Measurements from ENCODE around the gene RDM1.

Gene RDM1

DNA sequence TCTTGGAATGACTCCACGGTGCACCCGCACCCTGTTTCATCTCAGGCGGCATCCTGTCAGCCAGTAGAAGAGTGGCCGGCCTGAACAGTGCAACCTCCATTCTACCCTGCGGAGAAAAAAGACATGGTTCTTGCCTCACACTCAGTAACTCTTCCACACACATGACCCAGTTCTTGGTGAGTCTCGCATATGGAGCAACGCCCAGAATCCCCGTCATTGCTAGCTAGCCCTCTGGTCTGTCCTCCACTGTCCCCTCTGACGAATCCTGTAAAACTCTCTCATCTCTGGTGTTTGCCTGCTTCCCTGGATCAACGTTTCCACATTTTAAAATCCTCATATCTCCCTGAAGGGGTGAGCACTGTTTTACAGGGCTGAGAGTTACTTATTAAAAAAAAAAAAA lies 4.2 kb upstream of the RDM1 start:
- no peak for DNase-seq (ENCODE audit: low read depth, low spot score)

DNA sequence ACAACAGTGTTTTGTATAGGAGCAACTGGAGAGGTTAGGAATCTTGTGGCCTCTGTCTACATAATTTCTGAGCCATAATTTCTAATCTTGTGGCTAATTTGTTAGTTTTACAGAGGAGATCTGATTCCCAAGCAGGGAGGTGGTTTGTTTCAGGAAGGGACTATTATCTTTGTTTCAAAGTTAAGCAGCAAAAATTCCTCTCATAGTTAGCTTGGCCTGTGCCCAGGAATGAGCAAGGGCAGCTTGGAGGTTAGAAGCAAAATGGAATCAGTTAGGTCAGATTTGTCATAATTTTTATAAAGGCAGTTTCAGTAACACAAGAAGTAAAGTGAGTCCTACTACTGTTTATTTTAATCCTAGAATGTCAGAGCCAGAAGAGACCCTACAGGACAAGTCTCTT lies 2.0 kb upstream of the RDM1 start:
- no peak for DNase-seq (ENCODE audit: low read depth, low spot score)

DNA sequence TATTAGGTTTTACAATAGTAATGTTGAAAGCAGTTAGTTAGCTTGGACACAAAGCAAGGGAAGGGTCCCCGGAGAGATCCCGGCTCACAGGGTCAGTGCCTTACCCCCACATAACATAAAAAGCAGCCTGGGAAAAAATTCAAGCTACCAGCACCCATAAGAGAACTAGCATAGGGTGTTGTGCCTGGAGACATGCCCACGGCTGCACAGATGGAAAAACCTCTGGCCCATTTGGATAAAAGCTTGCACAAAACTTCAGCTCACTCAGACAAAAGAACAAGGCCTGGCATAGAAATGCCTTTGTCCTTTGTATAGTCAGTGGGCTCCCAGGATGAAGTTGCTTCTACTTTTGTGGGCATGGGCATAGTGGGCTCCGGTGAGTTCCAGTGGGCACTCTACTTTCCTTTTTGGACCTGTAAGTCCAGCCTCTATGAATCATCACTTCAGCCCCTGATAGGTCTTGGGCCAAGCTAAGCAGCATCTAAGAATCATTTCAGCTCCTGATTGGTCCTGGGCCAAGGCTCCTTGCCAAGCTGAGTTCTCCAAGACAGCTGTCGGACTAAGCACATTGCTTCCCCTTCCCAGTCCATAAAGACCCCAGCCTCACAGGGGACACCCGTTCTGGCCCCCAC lies 1.3 kb upstream of the RDM1 start:
- no peak for DNase-seq (ENCODE audit: low read depth, low spot score)

DNA sequence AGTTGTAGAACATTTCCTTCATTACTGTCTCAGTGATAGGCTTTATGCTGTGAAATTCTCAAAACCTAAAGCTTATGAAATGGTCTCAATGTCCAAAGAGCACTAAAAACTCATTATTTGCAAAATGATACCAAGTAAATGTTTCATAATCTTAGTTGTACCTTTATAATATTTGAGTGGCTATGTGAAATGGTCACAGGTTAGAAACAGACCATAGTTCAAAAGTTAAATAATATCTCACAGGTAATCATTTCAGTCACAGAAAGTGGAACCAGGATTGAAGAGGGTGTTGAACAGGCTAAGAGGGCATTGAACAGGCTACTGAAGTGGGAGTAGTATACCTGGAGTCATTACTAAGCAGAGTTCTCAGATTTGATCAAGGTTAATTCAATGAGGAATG lies 2.9 kb downstream of the RDM1 start:
- no peak for DNase-seq (ENCODE audit: low read depth, low spot score)

DNA sequence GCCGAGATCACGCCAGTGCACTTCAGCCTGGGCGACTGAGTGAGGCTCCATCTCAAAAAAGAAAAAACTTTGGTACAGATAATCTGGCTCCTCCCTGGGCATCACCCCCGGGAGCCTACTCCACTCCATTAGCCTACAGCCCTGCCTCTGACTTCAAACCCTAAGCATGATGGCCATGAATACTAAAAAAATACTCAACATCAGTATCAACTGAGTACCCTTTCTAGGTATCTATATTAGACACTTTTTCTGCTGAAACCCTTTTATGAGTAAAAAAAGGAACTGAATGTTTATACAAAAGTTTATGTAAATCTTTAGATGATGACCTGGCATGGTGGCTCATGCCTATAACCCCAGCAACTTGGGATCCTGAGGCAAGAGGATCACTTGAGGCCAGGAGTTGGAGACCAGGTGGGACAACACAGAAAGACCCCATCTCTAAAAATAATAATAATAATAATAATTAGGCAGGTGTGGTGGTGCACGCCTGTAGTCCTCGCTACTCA lies 6.9 kb downstream of the RDM1 start:
- no peak for DNase-seq (ENCODE audit: low read depth, low spot score)

DNA sequence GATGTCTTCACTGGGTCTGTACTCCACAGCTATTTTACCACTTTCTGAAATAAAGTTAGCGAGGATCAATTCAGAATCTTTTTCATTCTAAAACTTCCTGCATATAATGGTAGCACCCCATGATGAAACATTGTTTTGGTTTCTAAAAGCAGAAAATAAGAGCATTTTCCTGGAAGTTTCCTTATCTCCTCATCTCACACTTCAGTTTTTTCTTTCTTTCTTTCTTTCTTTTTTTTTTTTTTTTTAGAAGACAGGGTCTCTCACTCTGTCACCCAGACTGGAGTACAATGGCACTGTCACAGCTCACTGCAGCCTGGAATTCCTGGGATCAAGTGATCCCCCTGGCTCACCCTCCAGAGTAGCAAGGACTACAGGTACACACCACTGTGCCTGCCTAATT lies 10.3 kb downstream of the RDM1 start:
- DNase-seq (ENCODE audit: low read depth, low spot score): no peak

DNA sequence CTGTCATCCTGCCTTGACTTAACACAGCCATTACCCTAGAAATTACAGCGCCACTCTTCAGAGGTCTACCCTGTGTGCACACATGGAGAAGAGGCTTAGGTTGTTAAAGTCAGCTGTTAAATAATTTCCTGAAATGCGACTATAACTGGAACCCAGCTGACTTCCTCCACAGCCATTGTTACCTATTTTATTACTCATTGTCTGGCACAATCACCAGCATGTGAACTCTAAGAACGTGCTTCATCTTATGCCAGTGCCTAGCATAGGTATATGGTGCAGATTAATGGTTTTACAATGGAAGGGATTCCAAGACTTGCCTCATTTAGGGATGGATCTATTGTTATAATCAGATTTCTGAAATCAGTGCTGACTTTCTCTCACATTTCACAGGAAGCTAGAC lies 11.9 kb downstream of the RDM1 start:
- DNase-seq (ENCODE audit: low read depth, low spot score): no peak

DNA sequence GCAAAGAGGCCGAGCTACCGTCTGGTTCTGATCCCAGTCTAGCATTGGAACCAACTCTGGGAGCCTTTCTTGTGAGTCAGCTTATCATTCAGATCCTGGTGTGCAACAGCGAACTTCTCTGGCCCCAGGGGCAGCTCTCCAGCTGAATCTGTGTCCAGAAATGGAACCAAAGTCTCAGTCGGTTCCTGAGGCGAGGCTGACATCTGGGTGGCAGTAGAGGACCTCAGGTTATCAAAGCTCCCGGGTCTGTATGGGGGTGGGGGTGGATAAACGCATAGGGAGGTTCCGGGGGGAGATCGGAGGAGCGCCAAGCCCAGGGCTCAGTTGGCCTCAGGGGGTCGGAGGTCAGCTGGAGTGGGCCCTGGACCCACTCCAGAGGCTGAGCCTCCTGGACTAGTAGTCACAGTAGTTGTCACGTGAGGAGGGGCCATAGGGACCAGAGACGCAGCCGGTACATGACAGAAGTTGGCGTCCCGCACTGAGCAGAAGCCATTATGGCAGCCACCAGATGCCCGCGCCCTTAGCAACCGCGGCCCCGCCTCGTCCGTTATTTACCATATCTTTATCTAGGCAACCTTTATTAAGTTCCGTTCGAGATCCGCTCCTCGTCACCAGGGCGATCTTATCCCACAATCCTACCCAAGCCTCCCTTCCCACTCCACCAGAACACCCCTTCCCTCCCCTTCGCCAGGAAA lies 12.9 kb downstream of the RDM1 start:
- no peak for DNase-seq (ENCODE audit: low read depth, low spot score)

DNA sequence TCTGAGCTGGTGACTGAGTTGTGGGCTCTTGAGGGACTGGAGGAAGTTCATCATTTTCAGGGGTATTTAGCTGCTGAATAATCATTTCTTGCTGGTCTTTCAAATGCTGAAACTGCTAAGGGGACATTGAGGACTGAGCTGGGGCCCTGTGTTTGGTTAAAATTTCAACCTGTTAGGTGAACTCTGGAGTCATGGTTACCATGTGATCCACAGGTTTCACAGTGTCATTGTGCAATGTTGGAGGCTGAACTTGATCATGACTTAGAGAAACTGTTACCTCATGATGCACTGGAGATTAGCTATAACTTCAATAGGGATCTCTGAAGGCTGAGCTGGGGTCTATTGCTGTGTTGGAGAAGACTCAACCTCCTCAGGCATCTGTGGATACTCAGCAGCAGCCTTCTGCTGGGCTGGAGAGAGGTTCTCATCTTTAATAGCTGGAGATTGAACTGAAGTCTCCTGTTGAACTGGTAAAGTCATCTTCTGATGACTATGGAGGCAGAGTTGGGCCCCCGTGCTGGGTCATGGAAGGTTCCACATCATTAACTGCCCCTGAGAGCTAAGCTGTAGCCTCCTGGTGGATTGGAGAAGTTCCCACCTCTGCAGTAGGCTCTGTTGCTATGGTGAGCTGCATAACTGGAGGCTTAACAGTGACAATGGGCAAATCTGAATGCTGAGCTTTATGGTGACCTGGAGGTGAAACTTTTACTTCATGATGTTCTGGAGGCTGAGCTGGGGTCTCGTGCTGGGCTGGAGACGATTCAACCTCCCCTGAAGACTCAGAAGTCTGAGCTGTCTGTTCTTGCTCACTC lies 15.2 kb downstream of the RDM1 start:
- no peak for DNase-seq (ENCODE audit: low read depth, low spot score)

DNA sequence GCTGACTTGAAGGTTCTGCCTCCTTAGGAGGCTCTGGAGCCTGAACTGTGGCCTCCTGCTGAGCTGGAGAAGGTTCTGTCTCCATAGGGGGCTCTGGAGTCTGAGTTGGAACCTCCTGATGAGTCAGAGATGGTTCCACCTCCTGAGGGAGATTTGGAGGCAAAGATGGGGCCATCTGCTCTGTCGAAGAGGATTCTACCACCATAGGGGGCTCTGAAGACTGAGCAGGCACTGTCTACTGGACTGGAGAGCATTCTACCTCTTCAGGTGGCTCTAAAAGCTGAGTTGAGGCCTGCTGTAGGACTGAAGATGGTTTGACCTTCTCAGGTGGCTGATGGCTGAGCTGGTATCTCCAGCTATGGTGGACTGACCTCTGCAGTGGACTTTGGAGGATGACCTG lies 16.2 kb downstream of the RDM1 start:
- no peak for DNase-seq (ENCODE audit: low read depth, low spot score)

DNA sequence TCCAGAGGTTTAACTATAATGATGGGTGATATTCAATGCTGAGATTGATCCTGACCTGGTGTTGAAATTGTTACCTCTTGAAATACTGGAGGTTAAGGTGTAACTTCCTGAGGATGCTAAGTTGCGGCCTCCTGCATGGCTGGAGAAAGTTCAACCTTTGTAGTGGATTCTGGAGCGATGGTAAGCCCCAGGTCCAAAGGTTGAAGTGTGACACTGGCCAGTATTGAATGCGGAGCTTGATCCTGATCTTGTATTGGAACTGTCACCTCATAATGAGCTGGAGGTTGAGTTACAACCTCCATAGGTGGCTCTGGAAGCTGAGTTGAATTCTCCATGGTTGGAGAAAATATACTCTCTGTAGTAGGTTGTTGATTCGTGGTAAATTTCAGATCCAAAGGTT lies 17.0 kb downstream of the RDM1 start:
- no peak for DNase-seq (ENCODE audit: low read depth, low spot score)

DNA sequence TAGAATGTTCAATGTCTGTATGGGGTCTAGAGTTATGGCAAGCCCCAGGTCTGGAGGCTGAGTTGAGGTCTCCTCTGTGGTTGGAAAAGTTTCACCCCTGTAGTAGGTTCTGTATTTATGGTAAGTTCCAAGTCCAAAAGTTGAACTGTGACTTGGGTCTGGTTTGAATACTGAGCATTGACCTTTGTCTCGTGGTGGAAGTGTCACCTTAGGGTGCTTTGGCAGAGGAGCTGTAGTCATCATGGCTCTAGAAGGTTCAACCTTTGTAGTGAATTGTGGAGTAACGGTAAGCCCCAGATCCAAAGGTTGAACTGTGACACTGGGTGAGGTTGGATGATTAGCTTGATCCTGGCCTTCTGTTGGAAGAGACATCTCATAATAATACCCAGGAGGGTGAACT lies 17.6 kb downstream of the RDM1 start:
- DNase-seq (ENCODE audit: low read depth, low spot score): no peak

DNA sequence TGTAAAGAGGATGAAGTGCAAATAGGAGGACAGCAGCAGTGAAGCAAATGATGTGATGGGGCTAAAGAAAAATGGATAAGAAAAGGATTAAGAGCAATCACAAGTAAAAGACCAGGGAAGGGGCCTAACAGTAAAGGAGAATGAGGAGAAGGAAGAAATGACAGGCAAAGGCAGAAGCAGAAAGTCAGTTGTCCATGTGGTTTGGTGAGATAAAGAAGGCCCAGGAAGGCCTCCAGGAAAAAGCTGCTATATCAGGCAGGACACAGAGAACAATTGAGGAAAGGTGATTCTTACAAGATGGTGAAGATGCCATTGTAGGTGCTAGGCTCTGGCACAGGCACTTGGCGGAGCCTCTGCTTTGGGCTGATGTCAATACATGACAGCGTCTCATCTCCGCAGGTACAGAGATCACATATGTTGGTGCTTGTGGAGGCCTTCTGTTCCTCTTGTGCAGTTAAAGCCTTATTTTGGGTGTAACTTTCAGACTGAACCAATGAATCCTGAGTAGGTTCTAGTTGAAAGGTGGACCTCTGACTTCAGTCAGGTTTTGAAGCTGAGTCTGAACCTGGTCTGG lies 18.1 kb downstream of the RDM1 start:
- no peak for DNase-seq (ENCODE audit: low read depth, low spot score)

DNA sequence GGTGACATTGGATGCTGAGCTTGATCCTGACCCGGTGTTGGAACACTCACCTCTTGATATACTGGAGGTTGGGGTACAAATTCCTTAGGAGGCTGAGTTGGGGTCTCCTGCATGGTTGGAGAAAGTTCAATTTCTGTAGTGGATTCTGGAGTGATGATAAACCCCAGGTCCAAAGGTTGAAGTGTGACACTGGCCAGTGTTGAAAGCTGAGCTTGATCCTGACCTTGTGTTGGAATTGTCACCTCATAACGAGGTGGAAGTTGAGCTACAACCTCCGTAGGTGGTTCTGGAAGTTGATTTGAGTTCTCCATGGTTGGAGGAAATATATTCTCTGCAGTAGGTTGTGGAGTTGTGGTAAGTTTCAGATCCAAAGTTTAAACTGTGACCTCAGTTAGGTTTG lies 21.2 kb downstream of the RDM1 start:
- no peak for DNase-seq (ENCODE audit: low read depth, low spot score)

DNA sequence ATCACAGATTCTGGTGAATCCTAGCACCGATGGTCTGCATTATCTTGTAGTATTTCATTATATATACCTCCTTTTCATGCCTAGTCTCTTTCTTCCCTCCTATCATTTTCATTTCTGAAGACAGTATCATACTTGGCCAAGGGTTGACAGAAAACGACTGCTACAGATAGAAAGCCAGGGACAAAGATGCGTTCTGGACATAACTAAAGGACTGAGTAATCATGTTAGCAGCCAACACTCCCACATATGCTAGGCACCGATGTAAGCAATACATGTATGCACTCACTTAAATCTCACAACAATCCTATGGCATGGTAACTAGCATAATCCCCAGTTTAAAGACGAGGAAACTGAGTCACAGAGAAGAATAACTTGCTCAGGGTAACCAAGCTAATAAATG lies 22.9 kb downstream of the RDM1 start:
- no peak for DNase-seq (ENCODE audit: low read depth, low spot score)

DNA sequence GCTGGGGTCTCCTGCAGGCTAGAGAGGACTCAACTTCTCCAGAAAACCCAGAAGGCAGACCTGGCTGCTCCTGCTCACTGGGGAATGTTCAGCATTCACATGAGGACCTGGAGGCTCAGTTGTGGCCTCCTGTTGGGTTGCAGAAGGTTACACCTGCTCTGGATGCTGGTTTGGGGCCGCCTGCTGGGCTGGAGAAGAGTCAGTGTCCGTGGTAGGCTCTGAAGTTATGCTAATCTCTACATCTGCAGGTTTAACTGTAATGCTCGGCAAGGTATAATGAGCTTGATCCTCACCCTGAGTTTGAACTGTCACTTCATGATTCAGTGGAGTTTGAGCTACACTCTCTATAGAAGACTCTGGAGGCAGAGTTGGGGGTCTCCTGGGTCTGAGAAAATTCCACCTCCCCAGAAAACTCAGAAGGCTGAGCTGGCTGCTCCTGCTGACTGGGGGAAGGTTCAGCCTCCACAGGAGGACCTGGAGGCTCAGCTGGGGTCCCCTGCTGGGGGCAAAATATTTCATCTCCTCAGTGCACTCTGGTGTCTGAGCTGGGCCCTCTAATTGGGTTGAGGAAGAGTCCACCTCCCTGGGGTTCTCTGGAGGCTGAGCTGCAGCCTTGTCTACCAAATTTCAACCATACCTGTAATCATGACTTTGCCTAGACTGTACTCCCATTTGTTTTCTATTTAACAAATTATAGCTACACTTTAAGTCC lies 23.5 kb downstream of the RDM1 start:
- DNase-seq (ENCODE audit: low read depth, low spot score): no peak

DNA sequence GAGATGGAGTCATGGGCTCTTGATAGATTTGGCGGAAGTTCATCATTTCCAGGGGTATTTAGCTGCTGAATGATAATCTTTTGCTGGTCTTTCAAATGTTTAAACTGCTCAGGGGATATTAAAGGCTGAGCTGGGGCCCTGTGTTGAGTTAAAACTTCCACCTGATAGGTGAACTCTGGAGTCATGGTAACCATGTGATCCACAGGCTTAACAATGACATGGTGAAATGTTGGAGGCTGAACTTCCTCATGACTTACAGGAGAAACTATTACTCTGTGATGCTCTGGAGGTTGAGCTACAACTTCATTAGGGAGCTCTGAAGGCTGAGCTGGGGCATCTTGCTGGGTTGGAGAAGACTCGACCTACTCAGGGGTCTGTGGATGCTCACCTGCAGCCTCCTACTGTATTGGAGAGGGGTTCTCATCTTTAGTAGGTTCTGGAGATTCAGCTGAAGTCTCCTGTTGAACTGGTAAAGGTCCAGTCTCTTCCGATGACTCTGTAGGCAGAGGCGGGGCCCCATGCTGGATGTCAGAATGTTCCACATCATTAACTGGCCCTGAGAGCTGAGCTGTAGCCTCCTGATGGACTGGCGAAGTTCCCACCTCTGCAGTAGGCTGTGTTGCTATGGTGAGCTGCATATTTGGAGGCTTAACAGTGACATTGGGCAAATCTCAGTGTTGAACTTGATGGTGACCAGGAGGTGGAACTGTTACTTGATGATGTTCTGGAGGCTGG lies 24.2 kb downstream of the RDM1 start:
- DNase-seq (ENCODE audit: low read depth, low spot score): no peak

DNA sequence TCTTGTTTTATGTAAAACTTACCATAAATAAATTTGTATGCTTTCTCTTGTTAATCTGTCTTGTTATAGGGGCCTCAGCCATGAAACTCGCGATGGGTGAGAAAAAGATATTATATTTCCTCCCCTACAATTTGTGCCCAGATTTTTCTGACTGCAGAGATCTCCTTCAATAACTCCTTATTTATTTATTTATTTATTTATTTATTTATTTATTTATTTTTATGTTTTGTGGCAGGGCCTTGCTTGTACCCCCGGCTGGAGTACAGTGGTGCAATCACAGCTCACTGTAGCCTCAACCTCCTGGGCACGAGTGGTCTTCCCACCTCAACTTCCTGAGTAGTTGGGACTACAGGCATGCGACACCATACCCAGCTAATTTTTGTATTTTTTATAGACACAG lies 27.1 kb downstream of the RDM1 start:
- DNase-seq (ENCODE audit: low read depth, low spot score): no peak

DNA sequence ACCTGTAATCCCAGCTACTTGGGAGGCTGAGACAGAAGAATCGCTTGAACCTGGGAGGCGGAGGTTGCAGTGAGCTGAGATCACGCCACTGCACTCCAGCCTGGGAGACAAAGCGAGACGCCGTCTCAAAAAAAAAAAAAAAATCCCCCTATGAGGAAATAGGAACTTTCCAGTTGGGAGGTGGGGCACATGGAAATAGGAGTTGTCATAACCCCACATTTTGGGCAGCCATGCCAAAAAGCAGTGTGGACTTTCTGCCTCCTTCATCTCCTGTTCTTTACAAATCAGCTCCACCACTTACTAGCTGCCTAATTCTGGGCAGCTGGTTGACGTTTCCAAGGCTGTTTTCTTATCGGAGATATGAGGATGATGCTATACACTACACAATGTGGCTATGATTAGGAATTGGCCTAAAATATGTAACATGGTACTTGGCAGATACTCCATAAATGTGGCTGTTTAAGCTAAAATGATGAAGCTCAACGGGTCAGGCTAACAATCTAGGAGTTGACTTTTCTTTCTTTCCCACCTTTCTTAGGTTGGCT lies 28.9 kb downstream of the RDM1 start:
- no peak for DNase-seq (ENCODE audit: low read depth, low spot score)

DNA sequence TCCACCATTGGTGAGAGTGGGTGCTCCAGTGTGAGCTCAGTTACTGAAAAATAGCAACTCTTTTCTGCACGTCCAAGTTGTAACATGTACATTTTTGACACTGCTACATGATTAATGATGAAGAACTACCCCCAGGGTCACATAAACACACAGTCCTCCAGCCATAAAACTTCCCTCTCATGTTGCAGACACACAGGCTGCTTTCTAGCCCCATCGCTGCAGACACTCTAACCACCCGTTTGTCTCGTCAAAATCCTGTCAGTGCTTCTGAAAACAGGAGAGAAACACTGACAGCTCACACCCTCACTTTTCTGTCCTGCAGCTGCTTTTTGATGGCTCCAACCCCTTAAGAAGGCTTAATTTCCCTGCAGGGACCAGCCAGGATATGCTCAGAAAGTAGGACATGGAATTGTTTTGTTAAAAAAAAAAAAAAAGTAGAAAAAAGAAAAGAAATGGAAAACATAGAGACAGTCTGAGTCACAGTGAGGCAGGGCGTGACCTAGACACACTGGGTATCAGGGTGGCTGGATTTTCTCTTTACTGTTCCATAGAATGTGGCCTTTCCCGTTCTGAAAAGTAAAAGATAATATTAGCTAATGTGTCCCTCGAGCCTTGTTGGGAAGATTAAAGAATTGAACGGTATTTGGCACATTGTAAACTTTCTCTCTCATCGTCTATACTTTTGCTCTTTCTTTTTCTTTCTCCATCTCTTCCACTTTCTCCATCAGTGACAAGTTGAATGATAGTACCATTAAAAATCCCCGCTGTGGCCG lies 29.7 kb downstream of the RDM1 start:
- no peak for DNase-seq (ENCODE audit: low read depth, low spot score)

Data from smooth muscle cell of the brain vasculature (primary cell).